SH-SY5Y (cell line): ENCODE measurements around the gene CRABP1.

Source experiments
- GATA2 ChIP-seq: IDR thresholded peaks from 2 replicates; pipeline ENCODE4 v1.6.1; 2011; ENCODE audit warnings: mild to moderate bottlenecking, low read depth, low read length
- GATA3 ChIP-seq: IDR thresholded peaks from 2 replicates; pipeline ENCODE4 v1.6.1; 2011; ENCODE audit warnings: low read depth, mild to moderate bottlenecking, low read length, moderate library complexity

DNA sequence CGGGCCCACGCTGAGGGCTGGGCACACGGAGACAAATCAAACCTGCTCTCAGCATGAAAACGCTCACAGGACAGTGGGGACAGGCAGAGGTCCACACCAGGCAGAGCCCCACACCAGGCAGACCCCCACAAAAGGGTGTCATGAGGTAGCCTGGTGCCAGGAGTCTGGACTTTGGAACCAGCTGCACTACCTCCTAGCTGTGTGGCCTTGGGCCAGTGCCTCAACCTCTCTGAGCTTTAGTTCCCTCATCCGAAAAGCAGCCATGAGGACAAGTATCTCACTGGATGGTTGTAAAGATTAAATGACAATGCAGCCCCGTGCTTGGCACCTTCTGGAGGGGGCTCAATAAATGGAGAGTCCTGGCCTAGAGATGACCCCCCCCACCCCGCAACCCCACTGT is 16.5 kb upstream of the CRABP1 start:
- TF ChIP-seq GATA3 (no peak), GATA2 (no peak)
